Stimulated activated CD8-positive, alpha-beta memory T cell treated with anti-CD3 and anti-CD28 coated beads, Interleukin-4, amount 100 ng/mL, for 1 hour (primary cell): ENCODE data around the gene GPATCH3.
A peak's percentile ranks its signal among the peaks of the same experiment; 100 is the strongest.
"Not testable (repeated sequence)": the region's sequence is repeated elsewhere in the genome, so short reads cannot be mapped to it uniquely, and the experiment has no call there.

ENCODE experiments used
- DNase-seq, 2 donors: peaks; one replicate each; pipeline ENCODE4 v3.0.0-alpha.2; 2020; ENCODE audit warnings: low read depth in 2 of 2, low spot score in 1 of 2

GPATCH3 gene

GRCh38 chr1:26874896-26875295 is 25.4 kb downstream of the GPATCH3 start:
- DNase-seq = no peak

GRCh38 chr1:26873097-26873496 is 27.2 kb downstream of the GPATCH3 start:
- not testable (repeated sequence) for DNase-seq

GRCh38 chr1:26864610-26865480 is 35.4 kb downstream of the GPATCH3 start:
- DNase-seq = peak; percentile 74 to 88

- DNase-seq = no peak
These were observed 36.6 kb downstream of the GPATCH3 start for GRCh38 chr1:26863685-26864077.

- DNase-seq = no peak
These were observed 37.2 kb downstream of the GPATCH3 start, which contains the start of gene SFN for GRCh38 chr1:26862781-26863684. Gene SFN, plus strand, starts transcription at chr1:26863149. Its CDS starts 64 bp downstream, at chr1:26863213.

- DNase-seq = no peak
These were observed 38.3 kb downstream of the GPATCH3 start for GRCh38 chr1:26861889-26862378.

- no peak for DNase-seq
These were observed 39.0 kb downstream of the GPATCH3 start for GRCh38 chr1:26861286-26861701.

GRCh38 chr1:26858891-26859640 is 41.2 kb downstream of the GPATCH3 start:
- DNase-seq = no peak

GRCh38 chr1:26858160-26858559 is 42.1 kb downstream of the GPATCH3 start:
- no peak for DNase-seq

GRCh38 chr1:26857473-26858060 is 42.7 kb downstream of the GPATCH3 start:
- DNase-seq = no peak

- DNase-seq = no peak
These were observed 43.4 kb downstream of the GPATCH3 start for GRCh38 chr1:26856604-26857469.

- no peak for DNase-seq
These were observed 44.1 kb downstream of the GPATCH3 start for GRCh38 chr1:26856181-26856580.

GRCh38 chr1:26855636-26856035 is 44.6 kb downstream of the GPATCH3 start:
- no peak for DNase-seq

- DNase-seq = no peak
These were observed 45.4 kb downstream of the GPATCH3 start for GRCh38 chr1:26854906-26855305.

- DNase-seq = no peak
These were observed 46.7 kb downstream of the GPATCH3 start for GRCh38 chr1:26853600-26853999.

GRCh38 chr1:26853156-26853555 is 47.1 kb downstream of the GPATCH3 start:
- peak; percentile 71 to 73 for DNase-seq

- no peak for DNase-seq
These were observed 47.6 kb downstream of the GPATCH3 start for GRCh38 chr1:26852701-26853100.

- DNase-seq = no peak
These were observed 49.1 kb downstream of the GPATCH3 start for GRCh38 chr1:26851106-26851684.
